HepG2 (cell line): ENCODE data around the gene CALN1. TPM values are rescaled to one million over a fixed set of nuclear protein-coding genes. Genes with fewer than 3 reads are reported as not detected.

Experiments used
- ATAC-seq: fragments of 200-7000 bp; cut with Tn5 transposase; 3 replicates; pipeline ENCODE4 v1.9.1; 2020; ENCODE audit warnings: mild to moderate bottlenecking, moderate library complexity
- BruUV-seq: library from RNA; stranded (reverse); fragments of 400-500 nt; replicated peaks from 2 replicates; lab custom pipeline; 2021; lab: Mats Ljungman, UMichigan
- CTCF ChIA-PET: fragments of 300-600 bp; formaldehyde crosslinking; extraction: SDS; loops from one replicate; lab custom pipeline; 2021; ENCODE audit warnings: low total read pairs, inconsistent platforms, low intra/inter-chr PET ratio; lab: Yijun Ruan, JAX
- POLR2A ChIA-PET: fragments of 350-600 bp; sonication (Branson Sonifier 250); formaldehyde crosslinking; loops from one replicate; lab custom pipeline; 2020; ENCODE audit warnings: antibody characterized with exemption, inconsistent platforms; lab: Yijun Ruan, JAX
- DNase-seq: peaks from one replicate; pipeline ENCODE4 v3.0.0-alpha.2; 2015; ENCODE audit warnings: low spot score
- FAIRE-seq: peaks from 3 replicates; lab custom pipeline; 2011; peaks lifted over from hg19 to GRCh38; lab: Jason Lieb, UNC
- H2AFZ ChIP-seq: one replicate; pipeline ENCODE4 v1.6.1; 2011; ENCODE audit warnings: low read length, inconsistent platforms
- H3K27ac ChIP-seq: fragments of 300-600 bp; 3 replicates; pipeline ENCODE4 v1.8.0; 2011; ENCODE audit warnings: mixed run types, mild to moderate bottlenecking, mixed read lengths, low read length, inconsistent platforms; ENCODE audit not compliant: insufficient read depth; ENCODE audit errors: extremely low read length
- H3K27me3 ChIP-seq, 2 experiments: fragments of 200-600 bp in 1 of 2; 2 replicates in 1 of 2; 3 replicates in 1 of 2; pipeline versions ENCODE4 v1.6.0 to v1.8.0; 2011; ENCODE audit warnings: low read length in 2 of 2, mild to moderate bottlenecking in 2 of 2, moderate library complexity in 2 of 2, inconsistent platforms in 1 of 2; ENCODE audit not compliant: insufficient read depth in 2 of 2, control insufficient read depth in 1 of 2
- H3K36me3 ChIP-seq, 2 experiments: fragments of 200-600 bp in 1 of 2; replicated peaks in 1 of 2; 2 replicates in 1 of 2; 3 replicates in 1 of 2; pipeline versions ENCODE4 v1.5.1 to v1.8.0; 2011; ENCODE audit warnings: low read length in 2 of 2, inconsistent platforms in 1 of 2; ENCODE audit not compliant: insufficient read depth in 2 of 2, control insufficient read depth in 1 of 2
- H3K4me1 ChIP-seq: 2 replicates; pipeline ENCODE4 v1.5.1; 2012; ENCODE audit warnings: low read length, inconsistent platforms; ENCODE audit not compliant: insufficient read depth
- H3K4me2 ChIP-seq: 2 replicates; pipeline ENCODE4 v1.6.0; 2011; ENCODE audit warnings: low read depth, low read length, inconsistent platforms
- H3K4me3 ChIP-seq, 3 experiments: fragments of 200-600 bp in 1 of 3; sonication (generic), shearing (Covaris generic) in 1 of 3; replicated peaks in 1 of 3; 2 replicates each; pipeline ENCODE4 v1.5.1; 2011 to 2016; ENCODE audit warnings: low read length in 3 of 3, inconsistent platforms in 2 of 3, low read depth in 2 of 3, mild to moderate bottlenecking in 2 of 3, control low read depth in 1 of 3, mixed read lengths in 1 of 3; ENCODE audit not compliant: insufficient read depth in 1 of 3
- H3K79me2 ChIP-seq: one replicate; pipeline ENCODE4 v1.6.1; 2011; ENCODE audit warnings: low read length, inconsistent platforms; ENCODE audit not compliant: insufficient read depth
- H3K9ac ChIP-seq: 2 replicates; pipeline ENCODE4 v1.6.0; 2011; ENCODE audit warnings: mild to moderate bottlenecking, low read depth, low read length, inconsistent platforms; ENCODE audit not compliant: insufficient read depth
- H3K9me3 ChIP-seq: 2 replicates; pipeline ENCODE4 v1.5.1; 2012; ENCODE audit warnings: mild to moderate bottlenecking, low read length
- H4K20me1 ChIP-seq: 2 replicates; pipeline ENCODE4 v1.6.0; 2011; ENCODE audit warnings: inconsistent platforms, mild to moderate bottlenecking, low read length, moderate library complexity; ENCODE audit not compliant: insufficient read depth
- ARNT ChIP-seq: fragments of 450-650 bp; IDR thresholded peaks from 2 replicates; pipeline ENCODE4 v1.6.1; 2017
- CENPT ChIP-seq: sonication (generic); formaldehyde crosslinking; IDR thresholded peaks from 2 replicates; pipeline ENCODE4 v1.8.0; 2022; ENCODE audit warnings: low read depth, mild to moderate bottlenecking, moderate library complexity, missing genetic modification reagents
- FOXK2 ChIP-seq: fragments of 450-650 bp; IDR thresholded peaks from 2 replicates; pipeline ENCODE4 v1.6.1; 2016
- GATAD2A ChIP-seq: IDR thresholded peaks from 2 replicates; pipeline ENCODE4 v1.6.1; 2016
- HOXA3 ChIP-seq: sonication (generic); formaldehyde crosslinking; IDR thresholded peaks from 2 replicates; pipeline ENCODE4 v1.5.0; 2020; ENCODE audit warnings: missing genetic modification reagents
- KLF6 ChIP-seq: IDR thresholded peaks from 2 replicates; pipeline ENCODE4 v1.8.0; 2016; ENCODE audit warnings: missing biosample characterization, missing genetic modification reagents
- MEIS2 ChIP-seq: sonication (generic); formaldehyde crosslinking; IDR thresholded peaks from 2 replicates; pipeline ENCODE4 v1.9.0; 2021; ENCODE audit warnings: mild to moderate bottlenecking, missing genetic modification reagents
- POLR2A ChIP-seq, 2 experiments: IDR thresholded peaks; 2 replicates each; pipeline ENCODE4 v1.6.1; 2011; ENCODE audit warnings: low read depth in 2 of 2, low read length in 2 of 2, mild to moderate bottlenecking in 1 of 2, moderate library complexity in 1 of 2; ENCODE audit not compliant: insufficient read depth in 1 of 2
- RFX5 ChIP-seq: IDR thresholded peaks from 2 replicates; pipeline ENCODE4 v1.6.1; 2011; ENCODE audit warnings: low read depth, low read length, improper control_type of control experiment
- SOX13 ChIP-seq, 3 experiments: fragments of 450-650 bp in 1 of 3; sonication (generic) in 1 of 3; formaldehyde crosslinking in 1 of 3; IDR thresholded peaks in 2 of 3; conservative IDR thresholded peaks in 1 of 3; 2 replicates each; pipeline versions ENCODE4 v1.5.0 to v1.6.1; 2016 to 2020; ENCODE audit warnings: antibody characterized with exemption in 1 of 3, mild to moderate bottlenecking in 1 of 3, missing compliant biosample characterization in 1 of 3, missing genetic modification reagents in 1 of 3, moderate library complexity in 1 of 3
- SPEN ChIP-seq: sonication (generic); formaldehyde crosslinking; IDR thresholded peaks from 2 replicates; pipeline ENCODE4 v1.5.1; 2020; ENCODE audit warnings: low read depth, mild to moderate bottlenecking, missing genetic modification reagents
- TBP ChIP-seq: sonication (generic); formaldehyde crosslinking; IDR thresholded peaks from 2 replicates; pipeline ENCODE4 v1.5.0; 2020; ENCODE audit warnings: missing genetic modification reagents
- THAP11 ChIP-seq: IDR thresholded peaks from 2 replicates; pipeline ENCODE4 v1.6.1; 2016; ENCODE audit warnings: missing biosample characterization, missing genetic modification reagents
- TSC22D2 ChIP-seq: sonication (generic); formaldehyde crosslinking; IDR thresholded peaks from 2 replicates; pipeline ENCODE4 v1.5.1; 2020; ENCODE audit warnings: missing genetic modification reagents, mild to moderate bottlenecking, borderline replicate concordance
- ZBTB42 ChIP-seq: sonication (generic); formaldehyde crosslinking; IDR thresholded peaks from 2 replicates; pipeline ENCODE4 v1.5.0; 2020; ENCODE audit warnings: mild to moderate bottlenecking, missing genetic modification reagents
- ZFP82 ChIP-seq: sonication (generic); formaldehyde crosslinking; IDR thresholded peaks from 2 replicates; pipeline ENCODE4 v1.5.1; 2020; ENCODE audit warnings: mild to moderate bottlenecking, missing genetic modification reagents, borderline replicate concordance
- ZMAT3 ChIP-seq: sonication (generic); formaldehyde crosslinking; conservative IDR thresholded peaks from 2 replicates; pipeline ENCODE4 v1.7.0; 2021; ENCODE audit warnings: missing genetic modification reagents
- ZNF670 ChIP-seq: sonication (generic); formaldehyde crosslinking; IDR thresholded peaks from 2 replicates; pipeline ENCODE4 v1.8.0; 2022; ENCODE audit warnings: mild to moderate bottlenecking, missing genetic modification reagents, borderline replicate concordance
- ZNF83 ChIP-seq: sonication (generic); formaldehyde crosslinking; IDR thresholded peaks from 2 replicates; pipeline ENCODE4 v1.4.0; 2020; ENCODE audit warnings: missing genetic modification reagents, mild to moderate bottlenecking, borderline replicate concordance
- WGBS: methylation state at CpG from one replicate; pipeline ENCODE4 v1.1.6; 2017; ENCODE audit warnings: low lambda C conversion rate; 5-methylcytosine and 5-hydroxymethylcytosine counted together
- in situ Hi-C: cut with HindIII; loops from 2 replicates; pipeline ENCODE4 v1.10.0; 2017; ENCODE audit warnings: low pct_unique_long_range_greater_than_20kb; ENCODE audit not compliant: extremely low pct_ligation_motif_present
- intact Hi-C: fragments of 100-400 bp; cut with micrococcal nuclease; formaldehyde crosslinking; loops from one replicate; pipeline ENCODE4 v1.10.0; 2022; ENCODE audit not compliant: unreplicated experiment
- polyA plus RNA-seq, 8 experiments: library from polyadenylated mRNA; depleted of rRNA in 3 of 8; stranded (reverse) in 7 of 8; unstranded in 1 of 8; fragments of >200 nt; fragmentation: Illumina TruSeq in 4 of 8; extraction: Trizol in 4 of 8; gene quantifications; 2 replicates each; pipeline versions ENCODE4 v1.2.1 to v1.2.3, GENCODE V29; 2011 to 2016; ENCODE audit warnings: low read depth in 4 of 8, missing spikeins in 1 of 8, mixed read lengths in 1 of 8; ENCODE audit not compliant: insufficient read depth in 1 of 8
- total RNA-seq, 5 experiments: library from RNA; depleted of rRNA; stranded (reverse); fragments of >200 nt; fragmentation: Illumina TruSeq; extraction: Trizol; gene quantifications; 2 replicates each; pipeline ENCODE4 v1.2.3, GENCODE V29; 2016; ENCODE audit warnings: low read depth in 1 of 5
- TF ChIP-seq, protein P1 (sequence below): IDR thresholded peaks from 2 replicates; pipeline ENCODE4 v1.6.1; 2016; ENCODE audit warnings: missing biosample characterization, missing genetic modification reagents, low read depth

The CALN1 gene
- total and polyA plus RNA-seq, 2 of the 13 experiments (the other 11 are each of a cell fraction or from before 2014, with no cell fraction given), result not detected

GRCh38 chr7:72217151-72217550 is 195.0 kb downstream of the CALN1 start:
- no peaks in the 10 kb centered on the region for H3K4me1 ChIP-seq
- ATAC-seq (no peak), DNase-seq (no peak), FAIRE-seq (no peak)
- no peak overlapping the region for H3K4me2 ChIP-seq
- no peaks in the 10 kb centered on the region for H3K36me3 ChIP-seq
- TF ChIP-seq FOXK2 (no peak), ZNF670 (CRISPR knock-in tag) (no peak), RFX5 (no peak), SOX13 (IDR thresholded peaks at IDR 0.05) (no peak), SOX13 (CRISPR knock-in tag; conservative IDR thresholded peaks at IDR 0.05 in 1 of 2, IDR thresholded peaks at IDR 0.05 in 1 of 2) (no peak), ZBTB42 (CRISPR knock-in tag) (no peak)
- TF ChIP-seq, protein P1, sequence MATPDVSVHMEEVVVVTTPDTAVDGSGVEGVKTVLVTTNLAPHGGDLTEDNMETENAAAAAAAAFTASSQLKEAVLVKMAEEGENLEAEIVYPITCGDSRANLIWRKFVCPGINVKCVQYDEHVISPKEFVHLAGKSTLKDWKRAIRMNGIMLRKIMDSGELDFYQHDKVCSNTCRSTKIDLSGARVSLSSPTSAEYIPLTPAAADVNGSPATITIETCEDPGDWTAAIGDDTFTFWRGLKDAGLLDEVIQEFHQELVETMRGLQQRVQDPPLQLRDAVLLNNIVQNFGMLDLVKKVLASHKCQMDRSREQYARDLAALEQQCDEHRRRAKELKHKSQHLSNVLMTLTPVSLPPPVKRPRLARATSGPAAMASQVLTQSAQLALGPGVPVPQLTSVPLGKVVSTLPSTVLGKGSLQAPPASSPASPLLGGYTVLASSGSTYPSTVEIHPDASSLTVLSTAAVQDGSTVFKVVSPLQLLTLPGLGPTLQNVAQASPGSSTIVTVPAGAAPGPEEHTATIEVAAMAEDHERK (CRISPR knock-in tag), result no peak
- no peak overlapping the region for H3K4me3 ChIP-seq
- WGBS, result 30% methylated on average over 4 of the region's 5 CpGs
- no peak overlapping the region for H3K9ac ChIP-seq
- intact Hi-C loops (no loop called here), in situ Hi-C loops (no loop called here)
- ChIA-PET CTCF (no interaction called here), POLR2A (no interaction called here)
- no peak overlapping the region for H3K27ac ChIP-seq
- no peak overlapping the region for H2AFZ ChIP-seq
- no TSS peak for BruUV-seq
- no peaks in the 10 kb centered on the region for H4K20me1 ChIP-seq
- H3K79me2 ChIP-seq, result no peaks in the 10 kb centered on the region
- H3K27me3 ChIP-seq, result peaks cover 0 to 2% of the 10 kb centered on the region in 2 experiments; a peak in 1 of 5 replicates
- no peaks in the 10 kb centered on the region for H3K9me3 ChIP-seq

DNA sequence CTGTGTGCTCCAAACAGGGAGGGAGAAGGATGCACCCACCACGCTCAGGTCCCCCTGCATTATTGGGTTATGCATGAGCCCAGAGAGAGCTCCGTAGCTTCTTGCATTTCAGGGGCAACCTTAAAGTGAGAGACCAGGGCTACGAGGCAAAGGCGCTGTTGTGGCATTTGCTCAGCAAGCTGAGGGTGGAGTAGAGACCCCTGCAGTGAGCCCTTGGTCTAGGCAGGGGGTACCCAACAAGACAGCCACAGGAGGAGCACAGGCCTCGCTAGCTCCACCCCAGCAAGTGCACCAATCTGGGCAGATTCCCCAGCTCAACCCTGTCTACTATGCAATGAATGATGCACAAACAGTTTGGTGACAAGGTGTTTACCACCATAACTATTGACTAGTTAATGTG is 198.4 kb downstream of the CALN1 start:
- no peaks in the 10 kb centered on the region for H3K4me1 ChIP-seq
- ChIA-PET CTCF (no interaction called here), POLR2A (no interaction called here)
- H3K9ac ChIP-seq, result no peak overlapping the region
- no peak overlapping the region for H3K4me3 ChIP-seq
- intact Hi-C loops, result no loop called here
- H2AFZ ChIP-seq, result no peak overlapping the region
- H3K27me3 ChIP-seq, result peaks cover 0 to 2% of the 10 kb centered on the region in 2 experiments; a peak in 2 of 5 replicates
- no TSS peak for BruUV-seq
- H4K20me1 ChIP-seq, result no peaks in the 10 kb centered on the region
- in situ Hi-C loops, result no loop called here
- no peaks in the 10 kb centered on the region for H3K79me2 ChIP-seq
- no peaks in the 10 kb centered on the region for H3K36me3 ChIP-seq
- H3K9me3 ChIP-seq, result no peaks in the 10 kb centered on the region
- no peak overlapping the region for H3K27ac ChIP-seq
- no CpG with 5 or more reads among the region's 5 CpGs for WGBS
- no peak for ATAC-seq
- no peak for DNase-seq
- H3K4me2 ChIP-seq, result no peak overlapping the region
- FAIRE-seq, result no peak
- TF ChIP-seq TBP (CRISPR knock-in tag) (no peak), ARNT (no peak), THAP11 (CRISPR knock-in tag) (no peak), MEIS2 (no peak), HOXA3 (CRISPR knock-in tag) (no peak), ZFP82 (CRISPR knock-in tag) (no peak), KLF6 (CRISPR knock-in tag) (no peak), ZNF83 (CRISPR knock-in tag) (no peak), GATAD2A (CRISPR knock-in tag) (no peak), CENPT (no peak), TSC22D2 (CRISPR knock-in tag) (no peak), ZMAT3 (no peak), SPEN (CRISPR knock-in tag) (no peak), POLR2A (IDR thresholded peaks at IDR 0.05; ENCODE audit: insufficient read depth in 1 of 2, low read depth in 2 of 2, low read length in 2 of 2) (no peak)
